ENCODE data around the gene LAMA2. TPM values are rescaled to one million over a fixed set of nuclear protein-coding genes. Genes with fewer than 3 reads are reported as not detected.

Gene LAMA2
- total and polyA plus RNA-seq, 3 donors from 2014 or later, result 25.9 to 94.8 (median 56.0) TPM

DNA sequence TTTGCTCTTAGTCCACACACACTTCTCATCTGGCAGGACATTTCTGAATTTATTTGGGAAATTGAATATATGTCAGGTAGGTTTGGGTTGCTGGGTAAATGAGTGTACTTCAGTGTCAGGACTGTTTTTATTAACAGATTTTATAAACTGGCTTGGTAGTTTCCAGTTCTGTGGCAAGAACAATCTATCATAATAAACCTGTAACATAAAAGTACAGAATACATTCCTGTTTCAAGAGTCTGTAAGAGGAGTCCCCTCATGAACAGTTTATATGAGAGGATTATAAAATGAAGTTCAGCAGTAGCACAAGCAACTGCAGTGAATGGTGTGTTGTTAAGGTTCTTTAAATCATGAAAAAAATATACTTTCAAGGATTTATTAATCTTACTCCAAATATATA is 81.8 kb downstream of the LAMA2 start:
- H3K36me3 ChIP-seq (ENCODE audit: low read depth, missing control alignments), result no peaks in the 10 kb centered on the region
- H3K4me3 ChIP-seq, result no peak overlapping the region
- H3K9me3 ChIP-seq, result no peaks in the 10 kb centered on the region
- TF ChIP-seq, protein P1, sequence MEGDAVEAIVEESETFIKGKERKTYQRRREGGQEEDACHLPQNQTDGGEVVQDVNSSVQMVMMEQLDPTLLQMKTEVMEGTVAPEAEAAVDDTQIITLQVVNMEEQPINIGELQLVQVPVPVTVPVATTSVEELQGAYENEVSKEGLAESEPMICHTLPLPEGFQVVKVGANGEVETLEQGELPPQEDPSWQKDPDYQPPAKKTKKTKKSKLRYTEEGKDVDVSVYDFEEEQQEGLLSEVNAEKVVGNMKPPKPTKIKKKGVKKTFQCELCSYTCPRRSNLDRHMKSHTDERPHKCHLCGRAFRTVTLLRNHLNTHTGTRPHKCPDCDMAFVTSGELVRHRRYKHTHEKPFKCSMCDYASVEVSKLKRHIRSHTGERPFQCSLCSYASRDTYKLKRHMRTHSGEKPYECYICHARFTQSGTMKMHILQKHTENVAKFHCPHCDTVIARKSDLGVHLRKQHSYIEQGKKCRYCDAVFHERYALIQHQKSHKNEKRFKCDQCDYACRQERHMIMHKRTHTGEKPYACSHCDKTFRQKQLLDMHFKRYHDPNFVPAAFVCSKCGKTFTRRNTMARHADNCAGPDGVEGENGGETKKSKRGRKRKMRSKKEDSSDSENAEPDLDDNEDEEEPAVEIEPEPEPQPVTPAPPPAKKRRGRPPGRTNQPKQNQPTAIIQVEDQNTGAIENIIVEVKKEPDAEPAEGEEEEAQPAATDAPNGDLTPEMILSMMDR (IDR thresholded peaks at IDR 0.05), result no peak
- TF ChIP-seq POLR2A (IDR thresholded peaks at IDR 0.05), result no peak
- DNase-seq, result no peak
- intact Hi-C loops (cut with DNase I; ENCODE audit: low total_unique reads), result no loop called here
- no peak overlapping the region for H3K27ac ChIP-seq
- no peaks in the 10 kb centered on the region for H3K4me1 ChIP-seq
- H3K27me3 ChIP-seq, result no peaks in the 10 kb centered on the region

DNA sequence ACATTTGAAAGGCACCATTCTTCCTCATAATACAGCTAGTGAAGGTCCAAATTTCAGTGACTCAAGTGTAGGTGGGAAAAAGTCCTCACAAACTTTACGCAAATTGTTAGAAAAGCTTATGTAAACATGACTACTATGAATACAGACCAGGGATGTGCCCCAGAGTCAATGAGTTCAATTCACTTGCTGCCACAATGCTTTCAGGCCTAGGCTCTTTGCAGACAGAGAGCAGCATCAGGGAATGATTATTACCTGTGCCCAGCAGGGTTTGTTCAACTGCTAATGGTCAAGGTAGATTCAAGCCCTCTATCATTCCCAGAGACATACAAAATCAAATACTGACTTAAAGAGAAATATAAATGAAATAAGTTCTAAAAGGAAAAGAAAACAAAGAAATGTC is 84.0 kb downstream of the LAMA2 start:
- Histone ChIP-seq H3K27me3 (no peaks in the 10 kb centered on the region), H3K4me3 (no peak overlapping the region), H3K4me1 (peaks cover 3% of the 10 kb centered on the region), H3K36me3 (ENCODE audit: low read depth, missing control alignments) (no peaks in the 10 kb centered on the region), H3K27ac (no peak overlapping the region), H3K9me3 (no peaks in the 10 kb centered on the region)
- TF ChIP-seq, protein P1 (IDR thresholded peaks at IDR 0.05), result no peak
- no peak for TF ChIP-seq POLR2A (IDR thresholded peaks at IDR 0.05)
- WGBS, 2 donors, result 96 to 100% methylated on average over 1 of the region's 1 CpG
- no peak for DNase-seq
- intact Hi-C loops (cut with DNase I; ENCODE audit: low total_unique reads), result no loop called here

DNA sequence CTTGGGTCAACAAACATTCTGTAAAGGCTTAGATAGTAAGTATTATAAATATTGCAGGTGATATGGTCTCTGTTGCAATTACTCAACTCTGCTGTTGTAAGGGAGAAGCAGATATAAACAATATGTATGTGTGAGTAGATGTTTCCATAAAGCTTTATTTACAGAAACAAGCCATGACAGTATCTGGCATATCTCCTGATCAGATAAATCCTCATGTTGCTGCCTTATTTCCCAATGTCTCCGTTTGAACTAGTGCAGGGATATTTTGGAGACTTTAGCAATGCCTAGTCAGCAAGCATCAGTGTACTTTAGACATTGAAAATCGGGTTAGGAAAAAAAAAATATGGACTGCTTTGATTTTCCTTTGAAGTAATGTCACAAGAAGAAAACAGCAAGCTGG is 96.1 kb downstream of the LAMA2 start:
- Histone ChIP-seq H3K36me3 (ENCODE audit: low read depth, missing control alignments) (no peaks in the 10 kb centered on the region), H3K4me3 (no peak overlapping the region), H3K27me3 (no peaks in the 10 kb centered on the region), H3K27ac (no peak overlapping the region), H3K9me3 (no peaks in the 10 kb centered on the region), H3K4me1 (peaks cover 4% of the 10 kb centered on the region)
- no peak for DNase-seq
- intact Hi-C loops (cut with DNase I; ENCODE audit: low total_unique reads), result no loop called here
- 51 to 74% methylated on average over 2 of the region's 2 CpGs for WGBS, 2 donors
- no peak for TF ChIP-seq POLR2A (IDR thresholded peaks at IDR 0.05)

DNA sequence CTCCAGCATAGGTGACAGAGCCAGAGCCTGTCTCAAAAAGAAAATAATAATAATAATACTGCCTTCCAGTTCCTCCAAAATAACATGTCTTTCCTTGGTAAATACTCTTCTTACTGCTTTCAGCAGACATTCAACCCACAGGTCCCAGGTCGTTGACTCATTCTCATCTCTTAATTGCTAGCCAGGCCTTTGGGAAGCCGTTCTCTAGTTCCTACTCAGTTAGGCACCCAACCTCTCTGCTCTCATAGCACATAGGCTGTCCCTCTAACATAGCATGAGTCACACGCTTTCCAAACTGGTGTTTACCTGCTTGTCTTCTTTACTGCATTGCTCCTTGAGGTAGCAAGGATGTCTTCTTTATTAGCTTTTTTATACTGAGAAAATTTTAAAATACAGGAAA is 98.8 kb downstream of the LAMA2 start:
- no peaks in the 10 kb centered on the region for H3K27me3 ChIP-seq
- DNase-seq, result no peak
- H3K27ac ChIP-seq, result no peak overlapping the region
- H3K4me3 ChIP-seq, result no peak overlapping the region
- peaks cover 4% of the 10 kb centered on the region for H3K4me1 ChIP-seq
- no peaks in the 10 kb centered on the region for H3K36me3 ChIP-seq (ENCODE audit: low read depth, missing control alignments)
- TF ChIP-seq POLR2A (IDR thresholded peaks at IDR 0.05), result no peak
- TF ChIP-seq, protein P1 (IDR thresholded peaks at IDR 0.05), result no peak
- intact Hi-C loops (cut with DNase I; ENCODE audit: low total_unique reads), result no loop called here
- H3K9me3 ChIP-seq, result no peaks in the 10 kb centered on the region
- 86 to 87% methylated on average over 3 of the region's 3 CpGs for WGBS, 2 donors

DNA sequence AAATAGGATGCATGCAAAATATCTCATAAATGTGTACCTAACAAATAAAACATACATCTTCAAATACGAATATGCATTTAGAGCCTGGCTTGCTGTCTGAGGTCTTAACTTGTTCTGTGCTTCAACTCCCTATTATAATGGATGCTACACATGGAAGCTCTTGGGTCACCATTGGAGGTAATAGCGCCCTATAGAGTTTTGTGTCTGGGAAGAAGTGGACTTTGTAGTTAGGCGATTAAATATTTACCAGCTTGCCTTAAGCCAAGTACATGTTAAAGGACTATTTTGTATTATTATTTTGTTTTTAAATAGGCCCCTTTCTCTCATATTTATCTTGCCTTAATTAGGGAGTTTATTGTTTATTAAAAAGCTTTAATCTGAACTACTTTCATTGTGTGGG is 107.4 kb downstream of the LAMA2 start:
- intact Hi-C loops (cut with DNase I; ENCODE audit: low total_unique reads), result no loop called here
- TF ChIP-seq POLR2A (IDR thresholded peaks at IDR 0.05), result no peak
- TF ChIP-seq, protein P1 (IDR thresholded peaks at IDR 0.05), result no peak
- 91 to 97% methylated on average over 3 of the region's 3 CpGs for WGBS, 2 donors
- no peaks in the 10 kb centered on the region for H3K36me3 ChIP-seq (ENCODE audit: low read depth, missing control alignments)
- no peaks in the 10 kb centered on the region for H3K9me3 ChIP-seq
- no peaks in the 10 kb centered on the region for H3K4me1 ChIP-seq
- no peaks in the 10 kb centered on the region for H3K27me3 ChIP-seq
- DNase-seq, result no peak
- H3K4me3 ChIP-seq, result no peak overlapping the region
- no peak overlapping the region for H3K27ac ChIP-seq

All from testis (tissue), 3 donors.